ENCODE data around the gene DNLZ. TPM values are rescaled to one million over a fixed set of nuclear protein-coding genes. Genes with fewer than 3 reads are reported as not detected.

DNLZ gene
- total and polyA plus RNA-seq, 4 donors, result 2.0 to 7.1 (median 4.5) TPM

DNA sequence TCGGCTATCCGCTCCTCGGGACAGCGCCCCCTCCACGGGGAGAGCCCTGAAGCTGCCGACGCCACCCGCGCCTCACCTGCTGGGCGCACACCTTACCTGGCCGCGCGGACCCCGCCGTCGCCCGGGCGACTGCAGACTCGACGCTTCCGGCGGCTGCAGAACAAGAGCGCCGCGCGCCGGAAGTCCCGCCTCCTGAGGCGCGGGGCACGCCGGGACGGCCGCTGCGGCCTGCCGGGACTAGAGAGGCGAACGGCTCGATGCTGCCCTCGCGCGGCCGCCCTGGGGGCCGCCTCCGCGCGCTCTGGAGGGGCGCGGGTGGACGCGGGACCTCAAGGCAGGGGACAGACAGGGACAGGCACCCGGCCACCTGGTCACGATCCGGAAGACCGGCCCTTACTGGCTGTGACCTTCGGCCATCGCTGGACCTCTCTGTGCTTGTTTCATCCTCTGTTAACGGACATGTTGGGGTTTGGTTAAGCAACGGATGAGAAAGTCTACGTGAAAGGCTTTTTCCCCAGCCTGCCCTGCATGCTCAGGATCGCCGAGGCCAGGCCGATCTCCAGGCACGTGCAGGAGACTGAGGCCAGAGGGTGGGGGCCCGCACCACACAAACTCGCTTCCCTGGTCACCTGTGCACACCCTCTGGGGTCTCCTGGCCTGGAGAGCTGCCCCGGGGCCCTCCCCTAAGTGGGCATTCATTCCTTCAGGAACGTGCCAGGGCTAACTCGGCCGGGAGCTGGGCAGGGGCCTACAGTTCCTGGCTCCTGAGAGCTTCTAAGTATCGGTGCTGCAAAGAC lies 36.7 kb upstream of the DNLZ start, which contains the start of gene SNAPC4 (continued):
- TF ChIP-seq ZBTB33 (IDR thresholded peaks at IDR 0.05) (no peak), RXRA (IDR thresholded peaks at IDR 0.05) (no peak)

DNA sequence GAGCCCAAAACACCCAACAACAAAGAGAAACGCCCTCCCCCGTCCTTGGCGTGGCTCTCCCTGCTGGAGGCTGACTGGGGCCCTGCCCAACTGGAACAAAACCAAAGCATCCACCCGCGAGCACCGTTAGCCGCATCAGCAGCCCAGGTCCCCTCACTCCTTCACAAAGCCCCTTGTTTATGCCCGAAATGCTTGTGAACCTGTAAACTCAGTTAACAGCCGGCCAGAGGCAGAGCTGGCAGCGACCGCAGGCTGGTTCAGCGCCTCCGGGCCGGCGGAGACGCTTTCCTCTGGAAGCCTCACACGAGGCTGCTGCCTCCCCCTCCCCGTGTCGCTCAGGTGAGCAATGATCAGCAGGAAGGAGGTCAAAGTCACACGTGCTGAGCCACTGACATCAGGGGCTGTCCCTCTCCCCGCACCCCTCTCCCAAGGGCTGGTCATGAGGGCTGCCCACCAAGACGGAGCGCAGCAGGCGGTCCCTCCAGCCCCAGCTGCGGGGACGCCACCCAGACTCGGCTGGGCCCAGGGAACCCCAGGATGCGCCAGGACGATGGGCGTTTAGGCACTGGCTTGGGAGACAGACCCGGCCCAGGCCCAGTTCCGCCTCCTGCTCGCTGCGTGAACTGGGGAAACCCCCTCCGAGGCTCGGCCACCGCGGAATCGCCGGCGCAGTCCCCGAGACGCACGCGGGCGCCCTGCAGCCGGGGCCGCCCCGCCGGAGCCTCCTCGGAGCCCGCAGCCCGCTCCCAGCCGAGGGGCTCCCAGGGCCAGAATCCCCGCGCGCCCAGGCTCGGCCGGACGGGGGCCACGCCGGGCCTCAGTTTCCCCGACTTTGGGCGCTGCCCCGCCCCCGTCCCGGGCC lies 35.9 kb upstream of the DNLZ start:
- H3K4me1 ChIP-seq (ENCODE audit: control insufficient read depth in 4 of 4, insufficient read depth in 4 of 4, low read length in 3 of 4), result peaks cover 10 to 53% (median 38%) of the 10 kb centered on the region in 4 donors
- H3K4me3 ChIP-seq (ENCODE audit: low read depth in 1 of 3, low read length in 3 of 3), result peak overlapping the region; percentile 68 to 86 (median 80)
- peaks cover 3 to 29% (median 5%) of the 10 kb centered on the region in 4 donors for H3K36me3 ChIP-seq (ENCODE audit: control insufficient read depth in 4 of 4, insufficient read depth in 3 of 4, low read depth in 1 of 4, low read length in 3 of 4)
- WGBS, result 2% methylated on average over 67 of the region's 67 CpGs
- no peaks in the 10 kb centered on the region for H3K9me3 ChIP-seq (ENCODE audit: control insufficient read depth in 4 of 4, low read length in 3 of 4)
- H3K9ac ChIP-seq (ENCODE audit: low read depth in 1 of 2, low read length in 2 of 2), result peak overlapping the region; percentile 45 to 56
- H3K27ac ChIP-seq (ENCODE audit: low read depth in 1 of 2, low read length in 2 of 2), result peak overlapping the region; percentile 11 to 80
- TF ChIP-seq HNF4A (conservative IDR thresholded peaks at IDR 0.05) (peak in 1 of 2 donors; percentile 39), SP1 (IDR thresholded peaks at IDR 0.05) (no peak), YY1 (IDR thresholded peaks at IDR 0.05) (peak; percentile 18)
- TF ChIP-seq, protein P1, sequence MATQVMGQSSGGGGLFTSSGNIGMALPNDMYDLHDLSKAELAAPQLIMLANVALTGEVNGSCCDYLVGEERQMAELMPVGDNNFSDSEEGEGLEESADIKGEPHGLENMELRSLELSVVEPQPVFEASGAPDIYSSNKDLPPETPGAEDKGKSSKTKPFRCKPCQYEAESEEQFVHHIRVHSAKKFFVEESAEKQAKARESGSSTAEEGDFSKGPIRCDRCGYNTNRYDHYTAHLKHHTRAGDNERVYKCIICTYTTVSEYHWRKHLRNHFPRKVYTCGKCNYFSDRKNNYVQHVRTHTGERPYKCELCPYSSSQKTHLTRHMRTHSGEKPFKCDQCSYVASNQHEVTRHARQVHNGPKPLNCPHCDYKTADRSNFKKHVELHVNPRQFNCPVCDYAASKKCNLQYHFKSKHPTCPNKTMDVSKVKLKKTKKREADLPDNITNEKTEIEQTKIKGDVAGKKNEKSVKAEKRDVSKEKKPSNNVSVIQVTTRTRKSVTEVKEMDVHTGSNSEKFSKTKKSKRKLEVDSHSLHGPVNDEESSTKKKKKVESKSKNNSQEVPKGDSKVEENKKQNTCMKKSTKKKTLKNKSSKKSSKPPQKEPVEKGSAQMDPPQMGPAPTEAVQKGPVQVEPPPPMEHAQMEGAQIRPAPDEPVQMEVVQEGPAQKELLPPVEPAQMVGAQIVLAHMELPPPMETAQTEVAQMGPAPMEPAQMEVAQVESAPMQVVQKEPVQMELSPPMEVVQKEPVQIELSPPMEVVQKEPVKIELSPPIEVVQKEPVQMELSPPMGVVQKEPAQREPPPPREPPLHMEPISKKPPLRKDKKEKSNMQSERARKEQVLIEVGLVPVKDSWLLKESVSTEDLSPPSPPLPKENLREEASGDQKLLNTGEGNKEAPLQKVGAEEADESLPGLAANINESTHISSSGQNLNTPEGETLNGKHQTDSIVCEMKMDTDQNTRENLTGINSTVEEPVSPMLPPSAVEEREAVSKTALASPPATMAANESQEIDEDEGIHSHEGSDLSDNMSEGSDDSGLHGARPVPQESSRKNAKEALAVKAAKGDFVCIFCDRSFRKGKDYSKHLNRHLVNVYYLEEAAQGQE (IDR thresholded peaks at IDR 0.05), result no peak
- H3K27me3 ChIP-seq (ENCODE audit: control insufficient read depth in 4 of 4, insufficient read depth in 4 of 4, low read length in 3 of 4), result no peaks in the 10 kb centered on the region
- peak; percentile 45 for DNase-seq (ENCODE audit: low spot score)

DNA sequence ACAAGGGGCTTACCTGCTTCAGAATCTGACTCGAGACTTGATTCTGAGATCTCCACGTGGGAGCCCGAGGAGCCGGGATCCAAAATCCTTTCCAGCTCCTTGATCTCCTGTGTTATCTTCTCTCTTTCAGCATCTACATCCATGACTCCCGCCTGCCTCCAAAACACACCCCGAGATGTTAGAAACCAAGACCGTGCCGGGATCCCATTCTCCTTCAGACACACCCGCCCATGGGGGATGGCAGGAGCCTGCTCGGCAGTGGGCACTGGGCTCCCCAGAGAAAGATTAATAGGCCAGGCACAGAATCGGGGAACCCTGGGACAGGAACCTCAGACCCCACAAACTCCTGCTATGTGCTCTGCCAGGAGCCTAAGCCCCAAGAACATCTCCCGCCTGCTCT lies 34.7 kb upstream of the DNLZ start:
- Histone ChIP-seq H3K36me3 (ENCODE audit: control insufficient read depth in 4 of 4, insufficient read depth in 3 of 4, low read depth in 1 of 4, low read length in 3 of 4) (peaks cover 0 to 24% (median 11%) of the 10 kb centered on the region in 4 donors), H3K4me3 (ENCODE audit: low read depth in 1 of 3, low read length in 3 of 3) (no peak overlapping the region), H3K9me3 (ENCODE audit: control insufficient read depth in 4 of 4, low read length in 3 of 4) (no peaks in the 10 kb centered on the region), H3K9ac (ENCODE audit: low read depth in 1 of 2, low read length in 2 of 2) (no peak overlapping the region), H3K4me1 (ENCODE audit: control insufficient read depth in 4 of 4, insufficient read depth in 4 of 4, low read length in 3 of 4) (peaks cover 10 to 53% (median 38%) of the 10 kb centered on the region in 4 donors), H3K27ac (ENCODE audit: low read depth in 1 of 2, low read length in 2 of 2) (peak overlapping the region in 1 of 2 donors; percentile 80), H3K27me3 (ENCODE audit: control insufficient read depth in 4 of 4, insufficient read depth in 4 of 4, low read length in 3 of 4) (no peaks in the 10 kb centered on the region)
- DNase-seq (ENCODE audit: low spot score), result no peak
- WGBS, result 97% methylated on average over 12 of the region's 12 CpGs
- TF ChIP-seq ATF3 (IDR thresholded peaks at IDR 0.05) (no peak), RXRA (IDR thresholded peaks at IDR 0.05) (no peak), TAF1 (conservative IDR thresholded peaks at IDR 0.05) (no peak), RAD21 (IDR thresholded peaks at IDR 0.05) (no peak), CTCF (IDR thresholded peaks at IDR 0.05; ENCODE audit: low read depth, low read length, missing input control) (no peak), MAX (IDR thresholded peaks at IDR 0.05) (no peak), SP1 (IDR thresholded peaks at IDR 0.05) (no peak), YY1 (IDR thresholded peaks at IDR 0.05) (no peak), NR2F2 (IDR thresholded peaks at IDR 0.05) (no peak), ZBTB33 (IDR thresholded peaks at IDR 0.05) (no peak), HNF4A (conservative IDR thresholded peaks at IDR 0.05) (no peak)
